Loucy (cell line): ENCODE results near the gene HYLS1.

Experiments
- EZH2phosphoT487 ChIP-seq: fragments of 200-600 bp; IDR thresholded peaks from 2 replicates; pipeline ENCODE4 v1.6.1; 2018; ENCODE audit warnings: antibody characterized with exemption, mild to moderate bottlenecking, moderate library complexity, borderline replicate concordance
- TF ChIP-seq, protein P1 (sequence below): fragments of 200-600 bp; sonication (generic); conservative IDR thresholded peaks from 2 replicates; pipeline ENCODE4 v1.5.1; 2014; ENCODE audit warnings: mild to moderate bottlenecking, antibody characterized with exemption, low read length

DNA sequence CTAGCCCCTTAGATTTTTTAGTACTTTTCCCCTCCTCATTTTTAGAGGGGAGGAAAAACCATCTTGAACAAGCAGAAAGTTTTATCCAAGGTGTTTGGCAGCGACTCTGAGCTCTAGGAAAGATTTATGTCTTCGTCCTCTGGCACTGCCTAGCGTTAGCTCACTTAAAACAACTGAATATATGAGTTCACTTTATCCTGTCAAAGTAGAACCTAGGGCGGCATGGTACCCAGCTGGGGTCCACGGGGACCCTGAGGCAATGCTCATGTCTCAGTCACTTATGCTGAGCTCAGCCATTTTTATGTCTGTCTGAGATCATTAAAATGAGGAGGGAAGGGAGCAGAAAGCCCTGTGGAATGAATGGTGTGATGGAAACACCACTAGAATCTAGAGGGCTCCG, 44.2 kb downstream of the HYLS1 start:
- TF ChIP-seq, protein P1, sequence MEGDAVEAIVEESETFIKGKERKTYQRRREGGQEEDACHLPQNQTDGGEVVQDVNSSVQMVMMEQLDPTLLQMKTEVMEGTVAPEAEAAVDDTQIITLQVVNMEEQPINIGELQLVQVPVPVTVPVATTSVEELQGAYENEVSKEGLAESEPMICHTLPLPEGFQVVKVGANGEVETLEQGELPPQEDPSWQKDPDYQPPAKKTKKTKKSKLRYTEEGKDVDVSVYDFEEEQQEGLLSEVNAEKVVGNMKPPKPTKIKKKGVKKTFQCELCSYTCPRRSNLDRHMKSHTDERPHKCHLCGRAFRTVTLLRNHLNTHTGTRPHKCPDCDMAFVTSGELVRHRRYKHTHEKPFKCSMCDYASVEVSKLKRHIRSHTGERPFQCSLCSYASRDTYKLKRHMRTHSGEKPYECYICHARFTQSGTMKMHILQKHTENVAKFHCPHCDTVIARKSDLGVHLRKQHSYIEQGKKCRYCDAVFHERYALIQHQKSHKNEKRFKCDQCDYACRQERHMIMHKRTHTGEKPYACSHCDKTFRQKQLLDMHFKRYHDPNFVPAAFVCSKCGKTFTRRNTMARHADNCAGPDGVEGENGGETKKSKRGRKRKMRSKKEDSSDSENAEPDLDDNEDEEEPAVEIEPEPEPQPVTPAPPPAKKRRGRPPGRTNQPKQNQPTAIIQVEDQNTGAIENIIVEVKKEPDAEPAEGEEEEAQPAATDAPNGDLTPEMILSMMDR, result no peak
- no peak for TF ChIP-seq EZH2phosphoT487
